Measurements from ENCODE around the gene C10orf105. TPM values are rescaled to one million over a fixed set of nuclear protein-coding genes. Genes with fewer than 3 reads are reported as not detected.
A peak's percentile ranks its signal among the peaks of the same experiment; 100 is the strongest.

Gene C10orf105
- total RNA-seq, 4 donors from 2014 or later: 0.20 to 0.42 (median 0.26) TPM

- Histone ChIP-seq H3K9me3 (no peaks in the 10 kb centered on the region), H3K4me1 (peaks cover 0 to 97% (median 71%) of the 10 kb centered on the region in 4 donors), H3K4me3 (no peak overlapping the region), H3K27ac (peak overlapping the region in 3 of 4 donors; percentile 63 to 88 (median 71)), H3K36me3 (peaks cover 5 to 90% (median 13%) of the 10 kb centered on the region in 3 donors), H3K27me3 (no peaks in the 10 kb centered on the region)
- TF ChIP-seq EP300 (IDR thresholded peaks at IDR 0.05) (no peak), POLR2A (IDR thresholded peaks at IDR 0.05) (no peak), CTCF (IDR thresholded peaks at IDR 0.05) (no peak)
- no peak for DNase-seq (ENCODE audit: low spot score in 2 of 2)
- 50 to 51% methylated on average over 8 of the region's 8 CpGs for WGBS, 2 donors
These were observed 34.5 kb upstream of the C10orf105 start for GRCh38 chr10:71753960-71754505.

- peaks cover 0 to 99% (median 74%) of the 10 kb centered on the region in 4 donors for H3K4me1 ChIP-seq
- H3K4me3 ChIP-seq: no peak overlapping the region
- H3K27me3 ChIP-seq: no peaks in the 10 kb centered on the region
- DNase-seq (ENCODE audit: low spot score in 2 of 2): peak in 1 of 2 donors; percentile 84
- H3K9me3 ChIP-seq: no peaks in the 10 kb centered on the region
- WGBS, 2 donors: 66 to 71% methylated on average over 15 of the region's 15 CpGs
- TF ChIP-seq CTCF (IDR thresholded peaks at IDR 0.05) (no peak), EP300 (IDR thresholded peaks at IDR 0.05) (peak in 1 of 2 donors; percentile 88)
- peak overlapping the region in 3 of 4 donors; percentile 63 to 88 (median 71) for H3K27ac ChIP-seq
- peaks cover 5 to 83% (median 13%) of the 10 kb centered on the region in 3 donors for H3K36me3 ChIP-seq
These were observed 33.7 kb upstream of the C10orf105 start for GRCh38 chr10:71753091-71753959.

- 81 to 84% methylated on average over 3 to 6 of the region's 8 CpGs for WGBS, 2 donors
- H3K36me3 ChIP-seq: peaks cover 5 to 75% (median 13%) of the 10 kb centered on the region in 3 donors
- H3K9me3 ChIP-seq: no peaks in the 10 kb centered on the region
- no peaks in the 10 kb centered on the region for H3K27me3 ChIP-seq
- H3K27ac ChIP-seq: peak overlapping the region in 3 of 4 donors; percentile 54 to 88 (median 62)
- TF ChIP-seq POLR2A (IDR thresholded peaks at IDR 0.05) (no peak), EP300 (IDR thresholded peaks at IDR 0.05) (no peak), CTCF (IDR thresholded peaks at IDR 0.05) (no peak)
- no peak for DNase-seq (ENCODE audit: low spot score in 2 of 2)
- no peak overlapping the region for H3K4me3 ChIP-seq
- H3K4me1 ChIP-seq: peaks cover 0 to 99% (median 75%) of the 10 kb centered on the region in 4 donors
These were observed 33.0 kb upstream of the C10orf105 start for GRCh38 chr10:71752391-71753090.

- DNase-seq (ENCODE audit: low spot score in 2 of 2): no peak
These were observed 32.1 kb upstream of the C10orf105 start for GRCh38 chr10:71751515-71752224.

More at GRCh38 chr10:71751515-71752224, 32.1 kb upstream of the C10orf105 start:
- H3K9me3 ChIP-seq: no peaks in the 10 kb centered on the region
- 72 to 74% methylated on average over 11 of the region's 14 CpGs for WGBS, 2 donors
- peaks cover 5 to 69% (median 13%) of the 10 kb centered on the region in 3 donors for H3K36me3 ChIP-seq
- peak overlapping the region in 3 of 4 donors; percentile 54 to 88 (median 62) for H3K27ac ChIP-seq
- no peak for TF ChIP-seq EP300 (IDR thresholded peaks at IDR 0.05)
- TF ChIP-seq POLR2A (IDR thresholded peaks at IDR 0.05): no peak
- TF ChIP-seq CTCF (IDR thresholded peaks at IDR 0.05): no peak
- H3K27me3 ChIP-seq: no peaks in the 10 kb centered on the region
- H3K4me3 ChIP-seq: no peak overlapping the region
- H3K4me1 ChIP-seq: peaks cover 0 to 99% (median 74%) of the 10 kb centered on the region in 4 donors
